ENCODE data around the gene COX14. TPM values are rescaled to one million over a fixed set of nuclear protein-coding genes. Genes with fewer than 3 reads are reported as not detected.
"Not testable (repeated sequence)": the region's sequence is repeated elsewhere in the genome, so short reads cannot be mapped to it uniquely, and the experiment has no call there.

COX14 gene
- total RNA-seq, 2 donors from 2014 or later: 122 to 148 TPM

DNA sequence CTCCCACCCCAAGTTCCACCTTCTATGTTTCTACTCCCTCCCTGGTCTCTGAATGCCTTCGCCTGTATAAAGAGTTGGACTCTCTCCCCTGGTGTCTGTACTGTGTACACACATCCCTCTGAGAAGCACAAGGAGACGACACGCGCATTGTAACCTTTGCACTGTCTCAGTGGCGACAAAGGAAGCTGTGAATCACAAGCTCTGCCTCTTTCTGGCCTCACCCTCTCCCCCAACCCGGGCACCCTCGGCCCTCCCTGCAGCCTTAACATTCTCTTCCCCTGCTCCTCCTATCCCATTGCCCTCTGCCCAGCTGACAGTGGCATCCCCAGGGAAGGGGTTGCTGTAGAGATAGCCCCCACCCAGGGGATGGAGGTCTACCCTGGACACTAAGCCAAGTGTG lies 29.4 kb upstream of the COX14 start:
- no peak for ATAC-seq
- DNase-seq: no peak
- intact Hi-C loops (cut with DNase I): no loop called here

DNA sequence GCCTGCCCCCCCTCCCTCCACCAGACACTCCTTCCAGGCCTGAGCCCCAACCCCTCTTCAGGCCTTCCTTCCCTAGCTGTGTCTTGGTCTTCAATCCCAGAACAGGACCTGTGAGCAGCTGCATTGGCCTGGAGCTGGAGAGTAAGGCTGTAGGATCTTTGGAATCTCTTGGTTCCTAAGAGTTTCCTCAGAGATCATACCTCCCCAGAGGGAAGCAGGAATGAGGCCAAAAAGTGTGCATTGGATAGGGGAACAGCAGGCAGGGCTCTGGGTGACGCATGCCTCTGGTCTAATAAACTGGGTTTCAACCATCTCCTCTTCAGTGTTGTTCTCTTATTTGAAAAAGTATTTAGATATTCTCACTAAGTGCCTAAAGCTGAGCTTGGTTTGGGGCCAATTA lies 28.7 kb upstream of the COX14 start:
- intact Hi-C loops (cut with DNase I): no loop called here
- ATAC-seq (no peak), DNase-seq (no peak)

DNA sequence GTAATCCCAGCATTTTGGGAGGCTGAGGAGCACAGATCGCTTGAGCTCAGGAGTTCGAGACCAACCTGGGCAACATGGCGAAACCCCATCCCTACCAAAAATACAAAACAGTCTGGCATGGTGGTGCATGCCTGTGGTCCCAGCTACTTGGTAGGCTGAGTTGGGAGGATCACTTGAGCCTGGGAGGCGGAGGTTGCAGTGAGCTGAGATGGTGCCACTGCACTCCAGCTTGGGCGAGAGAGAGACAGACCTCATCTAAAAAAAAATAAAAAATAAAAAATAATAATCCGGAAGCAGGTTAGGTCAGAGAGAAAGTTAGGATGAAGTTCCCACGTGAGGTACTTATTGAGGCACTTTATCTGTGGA lies 27.6 kb upstream of the COX14 start:
- not testable (repeated sequence) for ATAC-seq, DNase-seq
- intact Hi-C loops (cut with DNase I): loop anchor here in 1 of 2 donors (2.0 kb wide), 1 partner anchor 82 kb away; the partner anchor contains the start of gene CERS5

DNA sequence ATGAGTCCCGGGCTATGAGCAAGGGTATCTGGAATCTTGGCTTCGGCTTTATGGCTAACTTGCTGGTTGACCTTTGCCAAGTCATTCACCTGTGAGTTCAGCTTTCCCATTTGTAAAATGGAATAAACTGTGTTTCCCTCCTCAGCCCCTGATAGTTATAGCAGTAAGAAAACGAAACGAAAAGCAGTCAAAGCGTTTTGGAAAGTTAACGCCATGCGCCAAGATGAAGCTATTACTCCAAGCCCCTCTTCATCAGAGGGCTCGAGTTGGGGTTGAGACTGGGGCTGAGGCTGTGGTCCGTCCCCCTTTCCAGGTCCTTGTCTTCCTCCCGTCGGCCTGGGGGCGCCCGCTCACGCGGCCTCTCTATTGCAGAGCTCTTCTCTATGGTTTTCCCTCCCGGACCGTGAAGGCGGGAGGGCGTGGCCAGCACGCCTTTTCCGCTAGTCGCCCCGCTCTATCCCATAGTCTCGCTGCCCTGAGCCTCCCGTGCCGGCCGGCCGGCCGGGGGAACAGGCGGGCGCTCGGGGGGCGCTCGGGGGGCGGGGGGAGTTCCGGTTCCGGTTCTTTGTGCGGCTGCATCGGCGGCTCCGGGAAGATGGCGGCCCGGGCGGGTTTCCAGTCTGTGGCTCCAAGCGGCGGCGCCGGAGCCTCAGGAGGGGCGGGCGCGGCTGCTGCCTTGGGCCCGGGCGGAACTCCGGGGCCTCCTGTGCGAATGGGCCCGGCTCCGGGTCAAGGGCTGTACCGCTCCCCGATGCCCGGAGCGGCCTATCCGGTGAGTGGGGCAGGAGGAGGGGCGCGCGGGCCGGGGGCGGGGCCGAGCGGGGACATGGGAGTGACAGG lies 27.0 kb upstream of the COX14 start, which contains the start of gene SMARCD1:
Gene SMARCD1 (plus strand): TSS at position 568 of the 840 bp plus-strand sequence. CDS start 28 bp downstream, at position 596.
- peak; percentile 94 to 97 for ATAC-seq
- DNase-seq: peak; percentile 94
- intact Hi-C loops (cut with DNase I): loop anchor here in 1 of 2 donors (2.0 kb wide), 1 partner anchor 82 kb away; the partner anchor contains the start of gene CERS5

DNA sequence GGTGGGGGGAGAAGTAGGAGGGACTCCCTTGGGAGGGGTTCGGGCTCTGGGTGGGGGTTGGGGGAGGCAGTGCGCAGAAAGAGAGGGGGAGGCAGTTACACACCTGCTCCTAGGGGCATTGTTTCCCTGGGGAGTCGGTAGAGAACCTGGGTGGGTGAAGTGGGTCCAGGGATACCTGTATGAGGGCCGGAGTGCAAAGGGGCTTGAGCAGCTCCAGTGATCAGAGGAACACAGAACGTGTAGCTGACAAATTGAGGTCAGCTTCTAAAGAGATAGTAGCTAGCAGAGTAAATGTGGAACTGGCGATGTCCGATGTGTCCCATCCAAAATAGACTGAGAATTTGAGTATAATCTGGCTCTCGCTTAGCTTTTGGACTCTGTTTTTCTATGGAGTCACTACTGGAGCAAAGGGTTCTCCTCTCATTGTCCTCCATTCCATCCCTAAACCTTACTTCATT lies 26.4 kb upstream of the COX14 start:
- ATAC-seq (no peak), DNase-seq (no peak)
- intact Hi-C loops (cut with DNase I): loop anchor here in 1 of 2 donors (2.0 kb wide), 1 partner anchor 81 kb away; the partner anchor contains the start of gene CERS5

DNA sequence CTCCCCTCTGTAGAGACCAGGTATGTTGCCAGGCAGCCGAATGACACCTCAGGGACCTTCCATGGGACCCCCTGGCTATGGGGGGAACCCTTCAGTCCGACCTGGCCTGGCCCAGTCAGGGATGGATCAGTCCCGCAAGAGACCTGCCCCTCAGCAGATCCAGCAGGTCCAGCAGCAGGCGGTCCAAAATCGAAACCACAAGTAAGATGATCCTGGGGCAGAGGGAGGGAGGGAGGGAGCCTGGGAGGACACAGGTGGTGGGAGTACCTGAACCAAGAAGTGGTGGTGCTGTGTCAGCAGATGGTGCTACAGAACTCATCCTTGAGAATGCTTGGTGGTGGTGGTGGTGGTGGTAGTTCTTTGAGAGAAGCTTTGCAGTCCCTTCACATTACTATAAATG lies 25.9 kb upstream of the COX14 start:
- intact Hi-C loops (cut with DNase I): no loop called here
- DNase-seq (no peak), ATAC-seq (no peak)

DNA sequence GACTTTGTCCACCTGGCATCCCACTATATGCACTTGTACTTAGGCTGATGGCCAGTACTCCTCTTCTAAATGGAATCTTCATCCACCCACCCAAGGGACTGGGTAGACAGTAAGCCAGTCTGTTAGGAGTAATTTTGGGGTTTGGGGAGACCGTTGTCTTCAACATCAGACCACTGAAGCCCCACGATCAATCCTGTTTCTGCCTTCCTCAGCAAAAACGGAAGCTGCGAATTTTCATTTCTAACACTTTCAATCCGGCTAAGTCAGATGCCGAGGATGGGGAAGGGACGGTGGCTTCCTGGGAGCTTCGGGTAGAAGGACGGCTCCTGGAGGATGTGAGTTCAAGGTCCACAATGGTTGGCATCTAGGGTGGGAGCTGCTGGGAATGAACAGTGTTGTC lies 24.9 kb upstream of the COX14 start:
- intact Hi-C loops (cut with DNase I): no loop called here
- DNase-seq: no peak
- no peak for ATAC-seq

DNA sequence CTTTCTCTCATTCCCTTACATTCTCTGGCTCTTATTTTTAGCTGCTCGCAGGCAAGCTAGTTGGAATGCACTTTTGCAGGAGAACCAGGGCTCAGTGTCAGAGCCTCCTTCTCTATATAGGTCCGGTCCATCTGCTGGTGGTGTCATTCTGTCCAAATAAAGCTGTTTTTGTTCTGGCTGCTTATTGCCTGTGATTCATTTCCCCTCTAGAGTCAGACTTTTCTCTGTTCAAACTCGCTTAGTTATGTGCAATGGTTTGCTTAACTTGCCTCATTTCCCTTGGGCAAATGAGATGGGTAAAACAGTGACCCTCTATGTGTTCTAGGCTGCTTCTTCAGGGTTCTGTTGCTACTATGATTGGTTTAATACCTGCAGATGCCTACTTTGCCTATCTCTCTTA lies 24.0 kb upstream of the COX14 start:
- no peak for DNase-seq
- intact Hi-C loops (cut with DNase I): no loop called here
- no peak for ATAC-seq

DNA sequence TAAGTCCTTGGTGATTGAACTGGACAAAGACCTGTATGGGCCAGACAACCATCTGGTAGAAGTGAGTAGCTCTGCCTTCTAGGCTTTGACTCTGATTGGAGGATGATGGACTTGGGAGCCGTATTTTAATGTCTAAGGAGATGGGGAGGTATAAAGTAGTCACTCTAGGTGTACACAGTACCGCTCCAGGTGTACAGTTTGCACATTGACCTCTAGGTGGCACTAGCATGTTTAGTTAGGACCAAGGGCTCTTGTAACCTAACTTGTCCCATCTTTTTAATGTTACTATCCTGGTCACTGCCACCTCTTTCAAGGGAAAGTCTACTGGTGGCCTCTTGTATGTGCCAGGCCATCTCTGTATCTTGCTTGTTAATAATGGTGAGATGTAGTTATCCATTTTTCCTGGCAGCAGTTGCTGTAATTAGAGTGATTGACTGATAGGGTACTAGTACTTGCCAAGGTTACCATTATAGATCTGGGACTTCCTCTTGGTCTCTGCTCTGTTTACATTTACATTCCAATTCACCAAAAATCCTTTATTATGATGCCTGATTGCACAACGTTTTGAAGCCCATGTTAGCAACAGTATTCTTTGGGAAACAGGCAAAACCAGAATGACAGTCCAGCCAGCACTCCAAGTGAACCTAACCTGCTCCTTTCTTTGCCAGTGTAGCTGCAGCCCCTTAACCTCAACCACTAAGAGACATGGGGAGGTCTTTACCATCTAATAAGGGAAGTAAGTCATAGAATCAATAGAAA lies 23.3 kb upstream of the COX14 start:
- DNase-seq (no peak), ATAC-seq (peak in 1 of 2 donors; percentile 3)
- intact Hi-C loops (cut with DNase I): no loop called here

DNA sequence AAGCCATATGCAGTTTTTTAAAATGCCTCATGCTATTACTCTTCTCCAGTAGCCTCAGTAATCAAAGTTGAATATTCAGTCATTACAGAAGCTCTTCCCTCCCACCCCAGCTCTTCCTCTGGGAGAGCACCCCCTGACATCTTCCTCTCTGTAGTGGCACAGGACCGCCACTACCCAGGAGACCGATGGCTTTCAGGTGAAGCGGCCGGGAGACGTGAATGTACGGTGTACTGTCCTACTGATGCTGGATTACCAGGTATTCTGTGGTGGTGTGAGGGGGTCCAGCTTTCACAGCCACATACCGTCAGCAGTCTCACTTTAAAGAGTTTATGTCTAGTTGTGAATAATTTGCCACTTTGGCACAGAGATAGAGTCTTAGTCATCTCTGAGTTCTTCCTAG lies 22.3 kb upstream of the COX14 start:
- no peak for ATAC-seq
- intact Hi-C loops (cut with DNase I): no loop called here
- DNase-seq: no peak

DNA sequence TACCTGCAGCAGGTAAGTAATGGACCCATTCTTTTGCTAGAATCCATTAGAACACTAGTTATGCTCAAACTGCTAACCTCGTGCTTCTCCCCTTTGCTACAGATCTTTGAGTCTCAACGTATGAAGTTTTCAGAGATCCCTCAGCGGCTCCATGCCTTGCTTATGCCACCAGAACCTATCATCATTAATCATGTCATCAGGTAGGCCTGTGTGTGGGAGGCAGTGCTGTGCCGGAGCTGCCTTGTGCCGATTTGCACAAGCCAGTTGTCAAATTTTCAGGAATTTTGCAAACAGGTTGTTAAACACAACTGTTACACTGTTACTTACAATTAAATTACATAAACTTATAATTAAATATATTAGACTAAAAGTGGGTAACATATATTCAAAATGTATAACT lies 21.6 kb upstream of the COX14 start:
- intact Hi-C loops (cut with DNase I): no loop called here
- DNase-seq (no peak), ATAC-seq (no peak)

DNA sequence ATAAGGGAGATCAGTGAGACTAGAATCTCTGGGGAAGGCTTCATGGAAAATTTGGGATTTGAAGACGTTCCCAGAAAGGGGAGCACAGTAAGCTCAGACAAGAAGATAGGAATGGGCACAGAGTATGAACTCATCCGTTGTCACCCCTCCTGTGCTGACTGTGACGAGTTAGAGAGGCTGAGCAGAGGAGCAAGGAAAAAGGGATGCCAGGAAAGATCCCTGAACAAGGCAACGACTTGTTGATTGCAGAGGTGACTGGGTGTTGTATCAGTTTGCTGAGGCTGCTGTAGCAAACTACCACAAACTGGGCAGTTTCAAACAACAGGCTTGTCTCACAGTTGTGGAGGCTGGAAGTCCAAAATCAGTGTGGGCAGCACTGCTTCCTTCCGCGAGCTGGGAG lies 14.1 kb upstream of the COX14 start:
- ATAC-seq (no peak), DNase-seq (no peak)
- intact Hi-C loops (cut with DNase I): no loop called here

DNA sequence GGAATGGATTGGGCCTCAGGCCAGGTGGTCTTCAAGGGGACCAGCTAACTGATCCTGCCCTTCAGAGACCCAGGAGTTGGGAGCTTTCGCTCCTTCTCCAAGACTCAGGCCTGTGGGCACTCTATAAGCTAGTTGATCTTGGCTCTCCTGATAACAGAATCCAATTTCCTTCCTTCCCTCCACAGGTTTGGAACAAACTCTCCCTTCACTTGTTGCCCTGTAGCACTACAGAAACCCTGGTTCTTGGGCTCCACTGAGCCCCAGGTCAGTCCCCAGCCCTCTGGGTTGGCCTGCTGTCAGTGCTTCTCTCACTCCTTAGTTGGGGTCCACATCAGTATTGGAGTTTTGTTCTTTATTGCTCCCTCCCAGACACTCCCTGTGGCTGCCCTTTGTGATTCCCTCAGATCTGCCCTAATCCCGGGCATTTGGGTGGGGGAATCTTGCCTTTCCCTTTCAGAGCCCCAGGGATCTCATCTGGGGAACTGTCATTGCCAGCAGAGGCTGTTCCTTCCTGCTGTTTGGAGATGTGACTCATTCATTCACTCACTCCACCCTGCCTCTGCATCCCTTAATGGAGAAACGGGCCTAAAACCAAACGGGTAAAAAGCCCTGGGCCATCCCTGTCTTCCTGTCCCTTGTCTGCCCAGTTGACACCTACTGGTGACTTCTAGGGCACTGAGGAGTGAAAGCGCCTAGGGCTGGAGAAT lies 12.6 kb upstream of the COX14 start:
- ATAC-seq (peak in 1 of 2 donors; percentile 9), DNase-seq (no peak)
- intact Hi-C loops (cut with DNase I): no loop called here

DNA sequence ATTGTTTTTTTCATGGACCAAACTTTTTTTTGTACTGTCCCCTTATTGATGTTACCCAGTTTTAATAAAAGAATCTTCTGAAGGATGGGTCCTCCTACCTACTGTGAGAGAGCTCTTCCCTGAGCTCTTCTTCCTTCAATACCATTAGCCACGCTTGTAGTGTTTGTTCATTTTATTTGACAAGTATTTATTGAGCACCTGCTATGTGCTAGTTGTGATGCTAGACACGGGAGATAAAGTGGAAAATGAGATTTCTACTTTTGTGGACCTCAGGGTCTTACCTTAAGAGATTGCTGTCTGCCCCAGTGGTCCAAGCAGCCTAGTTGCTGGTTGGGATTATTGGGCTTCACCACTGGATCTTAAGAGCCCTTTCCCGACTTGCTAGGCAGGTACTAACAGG lies 11.5 kb upstream of the COX14 start:
- no peak for DNase-seq
- no peak for ATAC-seq
- intact Hi-C loops (cut with DNase I): no loop called here

DNA sequence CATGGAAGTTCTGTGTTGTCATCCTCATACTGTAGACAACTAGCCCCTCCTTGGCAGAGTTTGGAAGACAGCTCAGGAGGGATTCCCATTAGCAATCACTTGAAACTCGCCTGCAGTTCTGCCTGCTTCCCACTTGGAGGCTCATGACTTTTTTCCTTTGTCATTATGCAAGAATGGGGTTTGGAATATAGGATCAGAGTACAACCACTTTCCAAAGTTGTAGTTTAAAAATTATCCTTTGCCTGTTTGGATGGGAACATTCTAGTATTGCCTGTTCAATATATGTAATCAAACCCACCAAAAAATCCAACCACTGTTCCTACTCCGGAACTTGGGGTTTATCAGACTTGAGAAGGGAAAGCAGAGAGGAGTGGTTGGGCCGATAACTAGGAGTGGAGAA lies 10.4 kb upstream of the COX14 start:
- ATAC-seq: peak in 1 of 2 donors; percentile 7
- DNase-seq: no peak
- intact Hi-C loops (cut with DNase I): no loop called here

DNA sequence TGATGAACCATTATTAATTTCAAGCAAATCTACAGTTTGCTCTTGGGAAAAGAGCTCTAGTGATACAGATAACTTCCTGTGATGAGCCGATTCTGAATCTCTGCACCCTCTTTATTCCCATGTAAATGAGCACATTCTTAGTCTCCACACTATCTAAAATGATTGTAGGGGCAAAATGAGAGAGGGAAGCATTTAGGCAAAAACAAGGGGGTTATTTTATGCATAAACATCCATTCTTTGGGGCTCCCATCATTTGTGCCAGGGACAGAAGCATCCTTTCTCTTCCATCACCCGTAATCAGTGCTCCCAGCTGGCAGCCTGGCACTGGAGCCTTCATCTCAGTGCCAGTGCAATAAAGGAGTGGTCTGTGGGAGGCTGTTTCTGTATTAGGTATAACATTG lies 9.9 kb upstream of the COX14 start:
- intact Hi-C loops (cut with DNase I): no loop called here
- ATAC-seq (peak in 1 of 2 donors; percentile 17), DNase-seq (no peak)

DNA sequence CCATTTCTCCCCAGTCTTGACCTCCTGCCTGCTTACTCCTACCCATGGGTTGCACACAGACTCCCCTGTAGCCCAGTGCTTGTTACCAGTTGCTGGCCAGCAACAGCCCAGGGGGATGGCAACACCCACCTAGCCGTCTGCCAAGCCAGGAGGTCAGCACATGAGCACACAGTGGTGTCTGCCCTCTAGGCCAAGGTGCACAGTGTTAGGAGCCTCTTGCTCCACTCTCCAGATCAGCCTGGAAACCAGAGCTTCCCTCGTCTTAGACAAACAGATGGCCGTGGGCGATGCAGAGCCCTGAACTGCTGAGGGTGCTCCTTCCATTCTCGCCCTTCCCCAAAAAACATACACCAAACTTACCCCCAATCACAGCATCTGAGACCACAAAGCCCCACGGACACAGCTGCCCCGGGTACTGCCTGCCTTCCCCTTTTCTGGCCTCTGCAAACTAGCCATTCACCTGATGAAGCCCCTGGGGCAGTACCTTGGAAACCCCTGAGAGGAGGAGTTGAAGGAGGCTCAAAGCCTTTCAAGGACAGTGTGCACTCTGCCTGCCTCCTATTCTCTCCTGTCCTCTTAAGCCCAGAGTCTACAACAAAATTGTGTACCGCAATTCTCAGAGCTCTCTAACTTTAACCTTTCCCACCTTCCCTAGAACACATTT lies 9.3 kb upstream of the COX14 start:
- ATAC-seq (peak; percentile 8 to 60), DNase-seq (no peak)
- intact Hi-C loops (cut with DNase I): no loop called here

DNA sequence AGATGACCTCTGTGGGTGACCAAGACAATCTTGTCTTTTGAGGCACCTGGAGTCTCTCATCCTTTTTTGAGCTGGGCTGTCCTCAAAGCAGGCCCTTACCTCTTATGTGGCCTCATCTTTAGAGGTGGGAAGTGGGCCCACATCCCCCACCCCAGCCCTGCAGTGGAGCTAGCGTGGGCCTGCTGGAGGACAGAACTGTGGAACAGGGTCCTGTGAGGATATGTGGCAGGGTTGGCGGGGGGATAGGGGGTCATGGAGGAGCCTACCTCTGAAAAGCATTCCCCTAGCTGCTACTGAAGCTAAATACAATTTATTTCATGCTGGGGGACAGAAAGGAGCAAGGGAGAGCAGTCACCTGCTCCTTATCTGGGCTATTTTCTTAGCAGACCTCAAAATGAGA lies 8.7 kb upstream of the COX14 start:
- DNase-seq (no peak), ATAC-seq (no peak)
- intact Hi-C loops (cut with DNase I): no loop called here

DNA sequence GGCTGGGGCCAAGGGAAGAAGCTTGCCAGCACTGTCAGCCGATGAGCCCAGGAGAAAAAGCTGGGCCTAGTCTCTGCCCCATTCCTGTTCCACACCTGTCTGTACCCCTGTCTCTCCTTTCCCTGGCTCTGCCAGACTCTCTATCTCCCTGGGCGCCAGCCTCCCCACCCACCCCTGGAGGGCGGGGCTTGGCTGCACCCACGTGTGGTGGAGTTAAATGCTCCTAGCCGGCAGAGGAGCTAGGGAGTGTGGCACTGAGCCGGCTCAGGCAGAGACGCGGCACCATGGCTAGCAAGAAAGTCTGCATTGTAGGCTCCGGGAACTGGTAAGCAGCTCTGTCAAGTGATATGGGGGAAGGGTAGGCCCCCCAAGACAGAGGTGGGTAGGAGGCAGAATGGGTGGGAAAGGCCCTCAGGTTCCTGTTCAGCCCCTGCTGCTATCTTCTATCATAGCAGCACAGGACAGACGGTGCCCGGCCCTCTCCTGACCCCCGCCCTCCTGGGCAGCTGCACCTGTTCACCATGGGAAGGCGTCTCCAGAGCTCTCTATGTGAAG lies 8.2 kb upstream of the COX14 start, which contains the start of gene GPD1:
Gene GPD1 (plus strand): TSS at position 242 of the 555 bp plus-strand sequence. CDS start 43 bp downstream, at position 285.
- ATAC-seq (peak; percentile 84 to 89), DNase-seq (peak; percentile 69)

More for the DNA sequence above, 8.2 kb upstream of the COX14 start, which contains the start of gene GPD1:
- intact Hi-C loops (cut with DNase I): no loop called here

Measured in left cardiac atrium (tissue), 4 donors.